HepG2 (cell line): Measurements from ENCODE around the gene JOSD1. TPM values are rescaled to one million over a fixed set of nuclear protein-coding genes. Genes with fewer than 3 reads are reported as not detected.

ENCODE experiments used
- ATAC-seq: fragments of 200-7000 bp; cut with Tn5 transposase; 3 replicates; pipeline ENCODE4 v1.9.1; 2020; ENCODE audit warnings: mild to moderate bottlenecking, moderate library complexity
- BruUV-seq: library from RNA; stranded (reverse); fragments of 400-500 nt; replicated peaks from 2 replicates; lab custom pipeline; 2021; lab: Mats Ljungman, UMichigan
- CTCF ChIA-PET: fragments of 300-600 bp; formaldehyde crosslinking; extraction: SDS; loops from one replicate; lab custom pipeline; 2021; ENCODE audit warnings: low total read pairs, inconsistent platforms, low intra/inter-chr PET ratio; lab: Yijun Ruan, JAX
- POLR2A ChIA-PET: fragments of 350-600 bp; sonication (Branson Sonifier 250); formaldehyde crosslinking; loops from one replicate; lab custom pipeline; 2020; ENCODE audit warnings: antibody characterized with exemption, inconsistent platforms; lab: Yijun Ruan, JAX
- DNase-seq: peaks from one replicate; pipeline ENCODE4 v3.0.0-alpha.2; 2015; ENCODE audit warnings: low spot score
- FAIRE-seq: peaks from 3 replicates; lab custom pipeline; 2011; peaks lifted over from hg19 to GRCh38; lab: Jason Lieb, UNC
- H2AFZ ChIP-seq: one replicate; pipeline ENCODE4 v1.6.1; 2011; ENCODE audit warnings: low read length, inconsistent platforms
- H3K27ac ChIP-seq: fragments of 300-600 bp; 3 replicates; pipeline ENCODE4 v1.8.0; 2011; ENCODE audit warnings: mixed run types, mild to moderate bottlenecking, mixed read lengths, low read length, inconsistent platforms; ENCODE audit not compliant: insufficient read depth; ENCODE audit errors: extremely low read length
- H3K27me3 ChIP-seq, 2 experiments: fragments of 200-600 bp in 1 of 2; 2 replicates in 1 of 2; 3 replicates in 1 of 2; pipeline versions ENCODE4 v1.6.0 to v1.8.0; 2011; ENCODE audit warnings: low read length in 2 of 2, mild to moderate bottlenecking in 2 of 2, moderate library complexity in 2 of 2, inconsistent platforms in 1 of 2; ENCODE audit not compliant: insufficient read depth in 2 of 2, control insufficient read depth in 1 of 2
- H3K36me3 ChIP-seq, 2 experiments: fragments of 200-600 bp in 1 of 2; replicated peaks in 1 of 2; 2 replicates in 1 of 2; 3 replicates in 1 of 2; pipeline versions ENCODE4 v1.5.1 to v1.8.0; 2011; ENCODE audit warnings: low read length in 2 of 2, inconsistent platforms in 1 of 2; ENCODE audit not compliant: insufficient read depth in 2 of 2, control insufficient read depth in 1 of 2
- H3K4me1 ChIP-seq: 2 replicates; pipeline ENCODE4 v1.5.1; 2012; ENCODE audit warnings: low read length, inconsistent platforms; ENCODE audit not compliant: insufficient read depth
- H3K4me2 ChIP-seq: 2 replicates; pipeline ENCODE4 v1.6.0; 2011; ENCODE audit warnings: low read depth, low read length, inconsistent platforms
- H3K4me3 ChIP-seq, 3 experiments: fragments of 200-600 bp in 1 of 3; sonication (generic), shearing (Covaris generic) in 1 of 3; replicated peaks in 1 of 3; 2 replicates each; pipeline ENCODE4 v1.5.1; 2011 to 2016; ENCODE audit warnings: low read length in 3 of 3, inconsistent platforms in 2 of 3, low read depth in 2 of 3, mild to moderate bottlenecking in 2 of 3, control low read depth in 1 of 3, mixed read lengths in 1 of 3; ENCODE audit not compliant: insufficient read depth in 1 of 3
- H3K79me2 ChIP-seq: one replicate; pipeline ENCODE4 v1.6.1; 2011; ENCODE audit warnings: low read length, inconsistent platforms; ENCODE audit not compliant: insufficient read depth
- H3K9ac ChIP-seq: 2 replicates; pipeline ENCODE4 v1.6.0; 2011; ENCODE audit warnings: mild to moderate bottlenecking, low read depth, low read length, inconsistent platforms; ENCODE audit not compliant: insufficient read depth
- H3K9me3 ChIP-seq: 2 replicates; pipeline ENCODE4 v1.5.1; 2012; ENCODE audit warnings: mild to moderate bottlenecking, low read length
- H4K20me1 ChIP-seq: 2 replicates; pipeline ENCODE4 v1.6.0; 2011; ENCODE audit warnings: inconsistent platforms, mild to moderate bottlenecking, low read length, moderate library complexity; ENCODE audit not compliant: insufficient read depth
- JUNB ChIP-seq: sonication (generic); formaldehyde crosslinking; IDR thresholded peaks from 2 replicates; pipeline ENCODE4 v1.8.0; 2022; ENCODE audit warnings: missing genetic modification reagents, mild to moderate bottlenecking, borderline replicate concordance
- SSRP1 ChIP-seq: IDR thresholded peaks from 2 replicates; pipeline ENCODE4 v1.6.1; 2016; ENCODE audit warnings: control low read depth
- ZNF879 ChIP-seq: sonication (generic); formaldehyde crosslinking; IDR thresholded peaks from 2 replicates; pipeline ENCODE4 v1.8.1; 2023; ENCODE audit warnings: missing genetic modification reagents
- WGBS: methylation state at CpG from one replicate; pipeline ENCODE4 v1.1.6; 2017; ENCODE audit warnings: low lambda C conversion rate; 5-methylcytosine and 5-hydroxymethylcytosine counted together
- in situ Hi-C: cut with HindIII; loops from 2 replicates; pipeline ENCODE4 v1.10.0; 2017; ENCODE audit warnings: low pct_unique_long_range_greater_than_20kb; ENCODE audit not compliant: extremely low pct_ligation_motif_present
- intact Hi-C: fragments of 100-400 bp; cut with micrococcal nuclease; formaldehyde crosslinking; loops from one replicate; pipeline ENCODE4 v1.10.0; 2022; ENCODE audit not compliant: unreplicated experiment
- polyA plus RNA-seq, 8 experiments: library from polyadenylated mRNA; depleted of rRNA in 3 of 8; stranded (reverse) in 7 of 8; unstranded in 1 of 8; fragments of >200 nt; fragmentation: Illumina TruSeq in 4 of 8; extraction: Trizol in 4 of 8; gene quantifications; 2 replicates each; pipeline versions ENCODE4 v1.2.1 to v1.2.3, GENCODE V29; 2011 to 2016; ENCODE audit warnings: low read depth in 4 of 8, missing spikeins in 1 of 8, mixed read lengths in 1 of 8; ENCODE audit not compliant: insufficient read depth in 1 of 8
- total RNA-seq, 5 experiments: library from RNA; depleted of rRNA; stranded (reverse); fragments of >200 nt; fragmentation: Illumina TruSeq; extraction: Trizol; gene quantifications; 2 replicates each; pipeline ENCODE4 v1.2.3, GENCODE V29; 2016; ENCODE audit warnings: low read depth in 1 of 5
- TF ChIP-seq, protein P1 (sequence below), 2 experiments: sonication (generic) in 1 of 2; formaldehyde crosslinking in 1 of 2; IDR thresholded peaks; 2 replicates each; pipeline versions ENCODE4 v1.4.0 to v1.6.1; 2016 to 2020; ENCODE audit warnings: borderline replicate concordance in 1 of 2, low read depth in 1 of 2, mild to moderate bottlenecking in 1 of 2, missing genetic modification reagents in 1 of 2

JOSD1 gene
- total and polyA plus RNA-seq, 2 of the 13 experiments (the other 11 are each of a cell fraction or from before 2014, with no cell fraction given), result 31.7 to 38.4 TPM

- in situ Hi-C loops, result no loop called here
- BruUV-seq, result no TSS peak
- POLR2A ChIA-PET, result interaction anchor here (1.1 to 1.7 kb wide), 3 partner anchors 11 to 30 kb away, joined by 3 to 5 read pairs (median 4); partner anchors contain the start of gene GTPBP1
- H3K4me1 ChIP-seq, result peaks cover 20% of the 10 kb centered on the region
- no peaks in the 10 kb centered on the region for H3K79me2 ChIP-seq
- H4K20me1 ChIP-seq, result peaks cover 3% of the 10 kb centered on the region; the same call in 1 of the 2 replicates
- H3K9me3 ChIP-seq, result no peaks in the 10 kb centered on the region
- CTCF ChIA-PET, result no interaction called here
- no peak overlapping the region for H3K27ac ChIP-seq
- H2AFZ ChIP-seq, result no peak overlapping the region
- H3K27me3 ChIP-seq, result no peaks in the 10 kb centered on the region
- no peak overlapping the region for H3K9ac ChIP-seq
- ATAC-seq (no peak), FAIRE-seq (no peak), DNase-seq (no peak)
- H3K4me3 ChIP-seq, result no peak overlapping the region
- WGBS, result 94% methylated on average over 7 of the region's 7 CpGs
- H3K4me2 ChIP-seq, result no peak overlapping the region
- TF ChIP-seq JUNB (no peak), SSRP1 (CRISPR knock-in tag) (0 out of 2 replicates have a peak, but pooled peaks have one; percentile 23)
- TF ChIP-seq, protein P1, sequence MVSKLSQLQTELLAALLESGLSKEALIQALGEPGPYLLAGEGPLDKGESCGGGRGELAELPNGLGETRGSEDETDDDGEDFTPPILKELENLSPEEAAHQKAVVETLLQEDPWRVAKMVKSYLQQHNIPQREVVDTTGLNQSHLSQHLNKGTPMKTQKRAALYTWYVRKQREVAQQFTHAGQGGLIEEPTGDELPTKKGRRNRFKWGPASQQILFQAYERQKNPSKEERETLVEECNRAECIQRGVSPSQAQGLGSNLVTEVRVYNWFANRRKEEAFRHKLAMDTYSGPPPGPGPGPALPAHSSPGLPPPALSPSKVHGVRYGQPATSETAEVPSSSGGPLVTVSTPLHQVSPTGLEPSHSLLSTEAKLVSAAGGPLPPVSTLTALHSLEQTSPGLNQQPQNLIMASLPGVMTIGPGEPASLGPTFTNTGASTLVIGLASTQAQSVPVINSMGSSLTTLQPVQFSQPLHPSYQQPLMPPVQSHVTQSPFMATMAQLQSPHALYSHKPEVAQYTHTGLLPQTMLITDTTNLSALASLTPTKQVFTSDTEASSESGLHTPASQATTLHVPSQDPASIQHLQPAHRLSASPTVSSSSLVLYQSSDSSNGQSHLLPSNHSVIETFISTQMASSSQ (IDR thresholded peaks at IDR 0.05; ENCODE audit: low read depth), result no peak
- TF ChIP-seq, protein P1 (CRISPR knock-in tag; IDR thresholded peaks at IDR 0.05; ENCODE audit: borderline replicate concordance), result no peak
- H3K36me3 ChIP-seq, result peaks cover 35 to 84% of the 10 kb centered on the region in 2 experiments
- intact Hi-C loops, result no loop called here
Observed at GRCh38 chr22:38724176-38724575, 23.4 kb upstream of the JOSD1 start.

DNA sequence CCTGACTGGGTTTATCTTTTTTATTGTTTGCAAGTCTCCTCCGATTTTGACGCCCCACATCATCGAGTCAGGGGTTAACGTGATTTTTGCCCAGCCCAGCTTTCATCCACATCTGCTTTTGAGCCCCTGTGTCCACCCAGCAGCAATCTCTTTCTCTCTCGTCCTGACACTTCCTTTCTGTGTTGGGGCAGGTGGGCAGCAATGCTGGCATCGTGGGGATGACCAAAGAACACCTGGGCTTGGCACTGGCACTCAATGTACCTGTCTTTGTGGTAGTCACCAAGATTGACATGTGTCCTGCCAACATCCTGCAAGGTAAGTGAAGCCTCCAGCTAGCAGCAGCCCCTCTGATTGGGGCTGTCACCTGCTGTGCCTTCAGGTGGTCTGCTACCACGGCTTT is 20.8 kb upstream of the JOSD1 start:
- in situ Hi-C loops, result no loop called here
- POLR2A ChIA-PET, result no interaction called here
- Histone ChIP-seq H3K4me1 (no peaks in the 10 kb centered on the region), H3K9me3 (no peaks in the 10 kb centered on the region), H3K4me3 (no peak overlapping the region), H3K9ac (no peak overlapping the region), H4K20me1 (peaks cover 7% of the 10 kb centered on the region), H3K4me2 (no peak overlapping the region), H3K36me3 (peaks cover 33 to 80% of the 10 kb centered on the region in 2 experiments), H2AFZ (no peak overlapping the region), H3K27me3 (no peaks in the 10 kb centered on the region), H3K27ac (no peak overlapping the region), H3K79me2 (no peaks in the 10 kb centered on the region)
- TF ChIP-seq ZNF879 (CRISPR knock-in tag), result no peak
- FAIRE-seq (no peak), ATAC-seq (no peak), DNase-seq (no peak)
- CTCF ChIA-PET, result no interaction called here
- no TSS peak for BruUV-seq
- intact Hi-C loops, result no loop called here
- 94% methylated on average over 7 of the region's 7 CpGs for WGBS
